Activated CD4-positive, alpha-beta T cell treated with anti-CD3 and anti-CD28 coated beads for 4 hours (primary cell): ENCODE data around the gene MSH3.
"Not testable (repeated sequence)": the region's sequence is repeated elsewhere in the genome, so short reads cannot be mapped to it uniquely, and the experiment has no call there.

Source experiments
- DNase-seq, 2 donors: peaks; one replicate each; pipeline ENCODE4 v3.0.0-alpha.2; 2020

The MSH3 gene

GRCh38 chr5:80659106-80659505 is 4.7 kb downstream of the MSH3 start:
- DNase-seq = no peak

- not testable (repeated sequence) for DNase-seq
These were observed 6.2 kb downstream of the MSH3 start for GRCh38 chr5:80660661-80661060.

GRCh38 chr5:80662108-80662507 is 7.7 kb downstream of the MSH3 start:
- DNase-seq = no peak

GRCh38 chr5:80665057-80665456 is 10.6 kb downstream of the MSH3 start:
- DNase-seq = no peak

GRCh38 chr5:80667384-80667783 is 12.9 kb downstream of the MSH3 start:
- DNase-seq = no peak

- DNase-seq = no peak
These were observed 13.8 kb downstream of the MSH3 start for GRCh38 chr5:80668016-80668969.

- DNase-seq = peak; percentile 53 to 70
These were observed 17.8 kb downstream of the MSH3 start for GRCh38 chr5:80672140-80672736.

- no peak for DNase-seq
These were observed 22.3 kb downstream of the MSH3 start for GRCh38 chr5:80676706-80677105.

GRCh38 chr5:80686757-80687156 is 32.3 kb downstream of the MSH3 start:
- no peak for DNase-seq

GRCh38 chr5:80688648-80689420 is 34.4 kb downstream of the MSH3 start:
- DNase-seq = no peak

GRCh38 chr5:80689627-80690026 is 35.2 kb downstream of the MSH3 start:
- DNase-seq = no peak

GRCh38 chr5:80695666-80696065 is 41.2 kb downstream of the MSH3 start:
- DNase-seq = no peak

GRCh38 chr5:80696450-80696849 is 42.0 kb downstream of the MSH3 start:
- no peak for DNase-seq

- no peak for DNase-seq
These were observed 42.6 kb downstream of the MSH3 start for GRCh38 chr5:80697100-80697499.

- DNase-seq = no peak
These were observed 43.9 kb downstream of the MSH3 start for GRCh38 chr5:80698369-80698768.

- DNase-seq = no peak
These were observed 47.1 kb downstream of the MSH3 start for GRCh38 chr5:80701597-80701996.

- no peak for DNase-seq
These were observed 48.8 kb downstream of the MSH3 start for GRCh38 chr5:80703291-80703690.

- DNase-seq = no peak
These were observed 49.3 kb downstream of the MSH3 start for GRCh38 chr5:80703747-80704146.

- DNase-seq = no peak
These were observed 49.8 kb downstream of the MSH3 start for GRCh38 chr5:80704221-80704620.

GRCh38 chr5:80705216-80705769 is 50.8 kb downstream of the MSH3 start:
- DNase-seq = no peak

GRCh38 chr5:80705801-80706200 is 51.3 kb downstream of the MSH3 start:
- DNase-seq = no peak

GRCh38 chr5:80706835-80707447 is 52.5 kb downstream of the MSH3 start:
- no peak for DNase-seq

GRCh38 chr5:80707645-80708044 is 53.2 kb downstream of the MSH3 start:
- DNase-seq = no peak
